NCI-H82 treated with DMSO at 0.1 percent for 48 hours (cell line): ENCODE results near the gene DNAH11.
"Not testable (repeated sequence)": the region's sequence is repeated elsewhere in the genome, so short reads cannot be mapped to it uniquely, and the experiment has no call there.

Experiments used
- DNase-seq: peaks from one replicate; lab custom pipeline; 2025; ENCODE audit not compliant: unreplicated experiment; lab: John Stamatoyannopoulos, UW

The DNAH11 gene

GRCh38 chr7:21867816-21868575, 325.2 kb downstream of the DNAH11 start:
- no peak for DNase-seq

DNA sequence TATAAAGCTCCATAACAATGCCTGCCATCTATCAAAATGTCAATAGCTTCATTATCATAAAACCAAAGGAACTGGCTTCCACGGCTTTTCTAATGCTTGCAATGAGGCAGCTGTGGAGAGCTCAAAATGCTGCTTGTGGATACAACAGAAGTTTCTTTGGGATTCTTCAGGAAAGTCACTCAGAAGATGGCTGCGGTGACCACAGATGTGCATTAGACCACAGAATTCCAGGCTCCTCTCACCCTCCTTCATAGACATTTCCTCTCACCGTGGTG, 325.7 kb downstream of the DNAH11 start:
- DNase-seq: no peak

DNA sequence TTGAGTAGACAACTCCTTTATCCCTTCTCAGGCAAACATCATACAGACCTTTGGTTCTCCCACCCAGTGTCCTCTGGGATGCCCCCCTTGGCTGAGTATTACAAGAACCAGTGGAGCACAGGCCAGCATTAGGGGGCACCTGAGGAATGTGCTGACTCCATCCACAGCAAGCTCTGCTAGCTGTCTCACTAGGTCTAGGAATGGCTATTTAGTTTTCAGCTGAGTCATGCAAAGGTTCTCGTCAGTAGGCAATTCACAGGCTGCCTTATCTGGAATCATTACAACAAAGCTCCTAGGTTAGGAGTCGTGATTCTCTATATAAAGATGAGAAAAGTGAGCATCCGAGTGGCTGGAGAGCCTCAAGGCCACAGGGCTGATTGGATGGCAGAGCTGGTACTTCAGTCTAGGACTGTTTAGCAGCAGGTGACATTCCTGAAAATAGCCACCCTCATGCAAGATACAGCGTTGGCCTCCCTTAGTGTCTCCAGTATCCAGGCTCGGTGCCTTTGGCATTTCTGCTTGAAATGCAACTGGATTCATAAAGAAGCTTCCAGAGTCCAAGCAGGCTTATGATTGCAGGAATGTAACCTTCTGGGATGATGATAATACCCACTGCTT, 327.1 kb downstream of the DNAH11 start:
- no peak for DNase-seq

DNA sequence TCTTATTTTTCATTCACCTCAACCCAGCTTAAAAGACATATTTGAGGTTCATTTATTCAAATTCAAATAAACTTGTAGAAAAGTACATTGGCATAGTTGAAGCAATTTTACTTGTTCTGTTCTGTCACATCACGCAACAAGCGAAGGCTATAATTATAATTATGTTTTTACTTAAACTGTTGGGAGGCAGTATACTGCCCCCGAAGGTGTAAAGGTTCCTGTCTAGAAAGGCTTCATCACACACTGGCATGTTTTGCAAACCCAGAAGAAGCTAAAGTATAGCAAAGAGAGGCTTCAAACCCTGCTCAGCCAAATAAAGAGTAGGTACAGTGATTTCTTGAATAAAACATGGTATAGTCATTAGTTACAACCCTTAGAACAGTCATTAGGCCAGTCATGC, 340.2 kb downstream of the DNAH11 start:
- DNase-seq: no peak

DNA sequence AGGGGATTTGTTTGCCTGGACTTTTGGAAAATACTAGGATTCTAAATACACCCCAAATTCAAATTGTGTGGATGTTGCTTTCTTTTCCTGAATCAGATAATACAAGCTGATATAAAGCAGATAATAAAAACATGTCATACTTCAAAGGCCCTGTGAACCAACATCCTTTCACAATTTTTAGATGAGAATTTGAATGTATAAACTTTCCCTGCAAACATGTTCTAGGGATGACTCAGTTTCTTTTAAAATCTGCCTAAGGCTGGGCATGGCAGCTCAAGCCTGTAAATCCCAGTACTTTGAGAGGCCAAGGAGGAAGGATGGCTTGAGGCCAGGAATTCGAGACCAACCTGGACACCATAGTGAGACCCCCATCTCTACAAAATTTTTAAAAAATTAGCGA, 340.7 kb downstream of the DNAH11 start:
- not testable (repeated sequence) for DNase-seq

DNA sequence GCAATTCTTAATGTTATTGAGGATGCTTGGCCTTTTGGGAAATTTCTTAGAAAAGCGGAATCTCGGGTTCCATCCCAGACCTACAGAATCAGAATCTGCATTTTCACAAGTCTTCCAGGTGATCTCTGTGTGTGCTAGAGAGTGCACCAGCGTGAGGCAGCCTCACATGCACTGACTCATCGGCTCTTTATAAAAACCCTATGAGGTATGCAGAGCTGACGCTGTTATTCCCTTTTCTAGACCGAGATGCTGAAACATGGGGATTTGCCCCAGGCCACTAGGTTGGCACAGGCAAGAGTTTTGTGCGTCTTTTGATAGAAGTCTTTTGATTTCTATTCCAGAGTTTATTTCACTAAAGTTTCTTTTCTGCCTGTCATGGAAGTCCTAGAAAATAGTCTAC, 341.7 kb downstream of the DNAH11 start:
- DNase-seq: no peak

- no peak for DNase-seq
These were observed 343.6 kb downstream of the DNAH11 start for GRCh38 chr7:21886396-21886795.

DNA sequence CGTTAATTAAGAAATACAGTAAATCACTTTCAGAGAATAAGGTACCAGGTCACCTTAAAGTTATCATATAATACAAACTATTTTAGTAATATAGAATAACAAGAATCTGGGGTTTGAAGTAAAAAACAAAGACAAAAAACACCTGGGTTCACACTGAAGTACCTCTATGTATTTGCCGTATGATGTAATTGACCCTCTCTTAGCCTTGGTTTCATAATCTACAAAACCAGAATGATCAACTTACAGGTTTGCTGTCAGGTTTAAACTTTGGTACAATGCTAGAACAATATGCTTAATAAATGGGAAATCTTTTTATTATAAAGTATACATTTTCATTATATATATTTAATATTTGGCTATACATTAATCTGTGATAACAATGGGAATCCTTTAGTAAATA, 344.5 kb downstream of the DNAH11 start:
- no peak for DNase-seq

DNA sequence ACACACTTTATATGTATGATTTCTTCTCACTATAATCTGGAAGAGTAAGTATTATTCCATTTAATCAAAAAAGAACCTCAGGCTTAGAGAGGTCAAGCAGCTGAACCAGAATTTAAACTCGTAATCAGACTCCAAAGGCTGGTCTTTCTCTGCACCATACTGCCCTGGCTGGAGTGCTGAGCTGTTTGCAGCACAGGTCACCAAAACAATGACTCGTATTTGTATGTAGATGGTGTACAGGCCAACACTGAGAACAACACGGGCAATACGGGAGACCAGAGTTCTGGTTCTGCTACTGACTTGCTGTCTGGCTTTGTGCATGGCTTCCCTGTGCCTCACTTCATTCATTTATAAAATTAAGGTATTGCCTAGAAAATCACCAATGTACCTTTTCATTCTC, 344.9 kb downstream of the DNAH11 start:
- no peak for DNase-seq

DNA sequence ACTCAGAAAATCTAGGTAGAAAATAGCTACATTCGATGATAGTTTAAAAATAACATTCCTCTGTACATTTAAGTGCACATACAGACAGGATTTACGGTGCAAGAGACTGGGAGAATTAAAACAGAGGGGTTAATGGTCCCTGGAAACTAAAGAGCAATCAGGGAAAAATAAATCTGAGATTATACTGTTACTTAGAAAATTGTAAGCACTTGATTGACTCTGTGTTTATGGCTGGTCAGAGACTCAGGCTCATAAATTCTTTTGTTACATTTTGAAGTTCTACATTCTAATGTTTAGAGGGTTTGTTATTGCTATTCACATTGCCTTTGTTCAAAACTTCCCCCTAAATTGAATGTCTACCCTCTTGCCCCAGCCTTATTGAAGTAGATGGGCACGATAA, 348.5 kb downstream of the DNAH11 start:
- DNase-seq: no peak

GRCh38 chr7:21893401-21893800, 350.6 kb downstream of the DNAH11 start:
- DNase-seq: no peak

DNA sequence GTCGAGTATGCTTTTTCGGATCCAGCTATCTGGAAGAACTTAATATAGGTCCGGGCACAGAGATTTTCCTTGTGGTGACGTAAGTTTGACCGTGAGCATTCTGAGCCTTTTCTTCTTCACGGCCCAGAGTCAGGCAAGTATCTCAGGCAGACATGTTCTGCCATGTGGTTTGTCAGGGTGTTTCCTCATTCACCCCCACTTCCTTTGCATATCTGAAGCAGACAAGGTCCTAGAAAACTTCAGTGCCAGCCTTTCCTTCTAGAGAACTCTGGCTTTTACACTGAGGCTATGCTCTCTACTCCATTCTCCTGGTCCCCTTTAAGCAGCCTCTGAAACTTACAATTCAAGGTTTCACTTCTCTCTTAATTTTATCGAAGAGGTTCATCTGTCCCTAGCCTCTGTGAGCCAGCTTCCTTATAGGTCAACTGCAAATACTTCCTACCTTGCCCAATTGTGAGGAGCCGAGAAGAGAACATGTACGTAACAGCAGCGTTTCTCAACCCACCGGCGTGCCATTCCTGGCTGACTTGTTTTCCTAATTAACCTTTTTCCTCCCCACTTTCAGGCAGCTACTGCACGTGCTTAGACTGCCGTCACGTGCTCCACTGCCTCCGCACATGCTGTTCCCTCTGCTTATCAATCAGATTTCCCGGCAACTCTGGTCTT, 355.6 kb downstream of the DNAH11 start:
- no peak for DNase-seq

DNA sequence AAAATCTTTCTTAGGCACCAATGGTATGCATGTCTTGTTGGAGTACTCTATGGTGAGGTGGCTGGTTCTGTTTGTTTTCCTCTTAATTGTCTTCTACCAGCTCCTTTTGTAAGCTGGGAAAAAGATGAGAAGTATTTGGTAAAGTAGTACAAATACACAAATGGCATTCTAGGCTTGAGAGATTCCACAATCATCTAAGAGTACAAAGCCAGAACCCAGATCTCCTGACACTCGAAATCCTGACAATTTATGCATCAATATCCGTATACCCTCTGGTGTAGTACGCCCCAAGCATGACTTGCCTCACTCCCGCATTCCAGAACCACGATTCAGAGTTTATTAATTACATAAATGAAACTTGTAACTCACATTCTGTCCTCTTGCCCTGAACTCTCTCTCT, 359.4 kb downstream of the DNAH11 start:
- DNase-seq: no peak

GRCh38 chr7:21903020-21903786, 360.4 kb downstream of the DNAH11 start:
- DNase-seq: no peak

GRCh38 chr7:21908746-21909145, 365.9 kb downstream of the DNAH11 start:
- DNase-seq: no peak

DNA sequence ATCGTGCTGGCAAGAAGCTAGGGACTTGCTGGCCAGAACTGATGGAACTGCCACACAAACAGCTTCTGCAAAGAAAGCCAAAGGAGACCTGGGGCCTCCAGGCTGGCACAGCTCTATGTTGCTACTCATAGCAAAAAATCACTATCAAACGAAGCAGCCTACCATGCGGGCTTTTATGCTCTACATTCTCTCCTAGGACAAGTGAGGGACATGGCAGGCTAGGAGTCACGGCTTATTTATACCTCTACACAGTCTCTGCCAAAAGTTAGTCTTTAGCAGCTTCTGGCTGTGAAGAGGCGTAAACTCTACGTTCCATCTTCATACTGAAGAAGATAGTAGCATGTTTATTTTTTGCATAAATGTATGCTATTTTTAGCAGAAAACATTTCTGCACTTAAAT, 367.4 kb downstream of the DNAH11 start:
- DNase-seq: no peak

GRCh38 chr7:21911341-21911875, 368.6 kb downstream of the DNAH11 start:
- no peak for DNase-seq

DNA sequence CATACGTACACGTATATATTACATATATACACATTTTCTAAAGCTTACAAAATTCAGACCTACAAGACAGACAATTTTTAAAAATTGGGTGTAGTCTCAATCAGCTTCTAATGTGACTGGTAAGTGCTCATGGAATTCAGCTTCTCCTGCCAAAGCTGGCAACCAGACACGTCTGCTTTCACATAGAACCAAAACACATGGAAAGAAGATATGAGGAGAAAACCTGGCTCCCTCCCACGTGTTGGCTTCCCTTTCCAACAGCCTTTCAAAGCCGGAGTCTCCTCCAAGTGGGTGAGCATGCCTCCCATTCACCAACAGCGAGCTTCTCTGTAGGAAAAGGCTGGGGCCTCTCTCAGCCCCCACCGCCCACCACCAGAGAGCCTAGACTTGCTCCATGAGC, 369.5 kb downstream of the DNAH11 start:
- no peak for DNase-seq

- no peak for DNase-seq
These were observed 370.3 kb downstream of the DNAH11 start for GRCh38 chr7:21912931-21913780.

- no peak for DNase-seq
These were observed 371.8 kb downstream of the DNAH11 start for GRCh38 chr7:21914671-21915070.

- DNase-seq: no peak
These were observed 372.3 kb downstream of the DNAH11 start for GRCh38 chr7:21915140-21915539.
